SW480 (cell line): ENCODE measurements around the gene SALL4.

ENCODE experiments used
- DNase-seq: peaks from one replicate; pipeline ENCODE4 v3.0.0-alpha.2; 2016; ENCODE audit warnings: low spot score

SALL4 gene

DNA sequence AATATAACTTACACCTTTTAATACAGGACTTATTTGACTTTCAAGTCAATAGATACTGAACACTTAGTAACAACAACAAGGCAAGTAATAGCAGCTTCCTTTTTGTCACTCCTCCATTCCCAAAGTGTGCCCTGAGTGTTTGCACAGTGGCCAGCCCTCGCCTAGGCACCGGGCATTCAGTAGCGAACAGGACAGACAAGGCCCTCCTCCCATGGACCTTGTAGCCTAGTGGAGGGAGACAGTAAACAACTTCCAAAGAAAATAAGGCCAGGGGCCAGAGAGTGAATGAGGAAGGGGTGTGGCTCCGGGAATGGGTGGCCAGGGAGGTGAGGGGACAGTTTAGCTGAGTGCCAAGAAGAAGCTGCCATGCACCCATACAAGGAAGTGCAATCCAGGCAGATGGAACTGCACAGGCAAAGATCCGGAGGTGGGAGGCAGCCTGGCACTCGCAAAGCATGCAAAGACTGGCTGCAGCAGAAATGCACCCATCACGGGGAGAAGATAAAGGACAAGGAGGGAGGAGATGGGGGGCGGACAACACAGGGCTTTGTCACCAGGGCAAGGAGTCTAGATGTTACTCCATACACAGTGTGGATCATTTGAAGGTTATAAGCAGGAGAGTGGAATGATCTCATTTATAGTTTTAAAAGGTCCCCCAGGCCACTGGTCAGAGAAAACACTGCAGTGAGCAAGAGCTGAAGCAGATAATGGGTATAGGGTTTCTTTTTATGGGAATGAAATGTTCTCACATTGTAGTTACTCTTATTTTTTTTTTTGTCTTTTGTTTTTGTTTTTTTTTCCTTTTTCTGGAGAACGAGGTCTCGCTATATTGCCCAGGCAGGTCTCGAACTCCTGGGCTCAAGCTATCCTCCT, 66.4 kb downstream of the SALL4 start:
- no peak for DNase-seq

DNA sequence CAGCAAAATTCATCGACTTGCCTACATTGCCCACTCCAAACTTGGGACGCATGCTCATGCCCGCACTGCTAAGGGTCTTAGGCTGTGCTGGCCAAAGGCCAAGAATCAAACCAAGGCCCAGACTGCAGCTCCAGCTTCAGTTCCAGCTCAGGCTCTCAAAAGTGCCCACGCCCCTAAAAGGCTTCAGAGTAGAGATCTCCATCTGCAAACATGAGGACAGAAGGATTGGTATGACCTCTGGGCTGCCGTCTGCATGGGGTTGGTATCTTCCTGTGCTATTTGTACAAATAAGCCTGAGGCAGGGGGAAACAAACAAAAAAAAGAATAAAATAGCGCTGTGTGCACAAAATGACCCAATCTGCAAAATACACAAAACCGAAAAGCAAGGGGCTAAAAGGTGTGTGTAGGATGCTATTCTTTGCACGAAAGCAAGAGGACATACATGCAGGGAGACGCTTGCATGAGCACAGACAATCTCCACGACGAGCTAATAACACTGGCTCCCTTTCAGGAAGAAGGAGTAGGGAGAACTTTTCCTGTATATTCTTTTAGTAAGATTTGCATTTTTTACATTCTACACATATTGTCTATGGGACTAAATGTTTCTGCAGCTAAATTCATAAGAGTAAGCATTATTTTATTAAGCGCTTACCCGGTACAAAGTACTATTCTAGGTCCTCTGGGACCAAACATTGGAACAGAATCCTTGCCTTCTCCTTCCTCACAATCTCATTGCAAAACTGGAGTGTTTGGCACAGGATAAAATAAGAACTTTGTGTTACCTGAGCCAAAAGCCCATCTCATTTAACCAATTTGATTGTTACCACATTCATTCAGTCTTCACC, 67.2 kb downstream of the SALL4 start:
- DNase-seq = no peak

DNA sequence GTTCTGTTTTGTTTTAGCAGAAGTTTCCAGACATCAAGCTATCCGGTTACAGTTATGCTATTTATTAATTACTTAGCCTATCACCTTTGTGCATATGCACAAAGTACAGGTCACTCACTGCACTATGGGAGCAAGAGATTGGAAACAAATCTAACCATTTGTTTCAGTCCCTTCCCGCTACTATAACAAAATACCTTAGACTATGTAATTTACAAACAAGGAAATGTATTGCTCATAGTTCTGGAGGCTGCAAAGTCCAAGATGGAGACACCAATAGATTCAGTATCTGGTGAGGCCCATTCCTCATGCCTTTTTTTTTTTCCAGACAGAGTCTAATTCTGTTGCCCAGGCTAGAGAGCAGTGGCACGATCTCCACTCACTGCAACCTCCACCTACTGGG, 69.3 kb downstream of the SALL4 start:
- DNase-seq = no peak
